Measurements from ENCODE around the gene LAMTOR5. TPM values are rescaled to one million over a fixed set of nuclear protein-coding genes. Genes with fewer than 3 reads are reported as not detected.
"Not testable (repeated sequence)": the region's sequence is repeated elsewhere in the genome, so short reads cannot be mapped to it uniquely, and the experiment has no call there.

Gene LAMTOR5
- total and polyA plus RNA-seq, 2 of the 13 experiments (the other 11 are each of a cell fraction or from before 2014, with no cell fraction given): 96.7 to 400 TPM

DNA sequence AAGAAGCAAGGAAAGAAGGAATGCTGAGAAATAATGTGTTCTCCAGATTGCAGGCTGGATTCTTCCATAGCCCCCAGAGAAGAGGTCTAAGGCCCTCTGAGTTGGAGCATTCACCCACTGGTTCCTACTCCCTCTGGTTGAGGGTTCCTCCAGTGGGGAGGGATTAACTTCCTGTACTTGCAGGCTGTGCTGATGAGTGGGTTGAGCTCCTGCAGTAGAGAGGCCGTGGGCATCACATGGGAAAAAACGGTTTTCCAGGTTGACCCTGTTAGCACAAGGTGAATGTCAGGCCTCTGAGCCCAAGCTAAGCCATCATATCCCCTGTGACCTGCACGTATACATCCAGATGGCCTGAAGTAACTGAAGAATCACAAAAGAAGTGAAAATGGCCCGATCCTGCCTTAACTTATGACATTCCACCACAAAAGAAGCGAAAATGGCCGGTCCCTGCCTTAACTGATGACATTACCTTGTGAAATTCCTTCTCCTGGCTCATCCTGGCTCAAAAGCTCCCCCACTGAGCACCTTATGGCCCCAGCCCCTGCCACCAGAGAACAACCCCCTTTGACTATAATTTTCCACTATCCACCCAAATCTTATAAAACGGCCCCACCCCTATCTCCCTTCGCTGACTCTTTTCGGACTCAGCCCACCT, 30.3 kb upstream of the LAMTOR5 start:
- H3K79me2 ChIP-seq (ENCODE audit: insufficient read depth, low read length); H3K4me3 ChIP-seq (replicated peaks in 1 of 3; ENCODE audit: insufficient read depth in 1 of 3, low read depth in 2 of 3, low read length in 3 of 3); intact Hi-C loops (cut with micrococcal nuclease; ENCODE audit: unreplicated experiment); in situ Hi-C loops (cut with HindIII; ENCODE audit: extremely low pct_ligation_motif_present, low pct_unique_long_range_greater_than_20kb); ATAC-seq; H4K20me1 ChIP-seq (ENCODE audit: insufficient read depth, low read length); H3K9ac ChIP-seq (ENCODE audit: insufficient read depth, low read depth, low read length); H3K9me3 ChIP-seq (ENCODE audit: low read length); H3K4me1 ChIP-seq (ENCODE audit: insufficient read depth, low read length); H2AFZ ChIP-seq (ENCODE audit: low read length); DNase-seq (ENCODE audit: low spot score); POLR2A ChIA-PET; H3K4me2 ChIP-seq (ENCODE audit: low read depth, low read length); FAIRE-seq; CTCF ChIA-PET (ENCODE audit: low intra/inter-chr PET ratio, low total read pairs); H3K36me3 ChIP-seq (replicated peaks in 1 of 2; ENCODE audit: control insufficient read depth in 1 of 2, insufficient read depth in 2 of 2, low read length in 2 of 2); H3K27ac ChIP-seq (ENCODE audit: extremely low read length, insufficient read depth, low read length); BruUV-seq (replicated peaks): not testable (repeated sequence)
- H3K27me3 ChIP-seq (ENCODE audit: control insufficient read depth in 1 of 2, insufficient read depth in 2 of 2, low read length in 2 of 2): peaks cover 1 to 13% of the 10 kb centered on the region in 2 experiments; a peak in 4 of 5 replicates
- 24% methylated on average over 7 of the region's 9 CpGs for WGBS (ENCODE audit: low lambda C conversion rate)

DNA sequence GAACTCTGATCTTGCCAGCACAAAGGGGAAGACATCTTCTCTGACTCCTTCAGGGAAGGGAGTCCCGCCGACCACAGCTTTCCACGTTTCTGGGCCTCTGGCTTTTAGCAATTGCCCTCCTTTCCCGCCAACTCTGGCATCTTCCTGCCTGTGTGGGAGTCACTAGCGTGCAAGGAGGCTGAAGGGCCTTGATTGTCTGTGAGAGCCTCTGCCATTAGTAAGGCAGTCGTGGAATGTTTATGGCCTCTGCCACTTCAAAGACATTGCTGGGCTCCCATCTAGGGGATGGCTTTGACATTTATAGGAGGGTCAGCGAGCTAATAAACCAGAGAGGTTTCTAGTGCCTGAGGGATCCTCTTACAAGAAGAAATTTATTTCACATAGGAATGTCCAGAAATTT, 29.1 kb upstream of the LAMTOR5 start:
- H3K4me1 ChIP-seq (ENCODE audit: insufficient read depth, low read length): no peaks in the 10 kb centered on the region
- H3K4me2 ChIP-seq (ENCODE audit: low read depth, low read length): no peak overlapping the region
- H3K27ac ChIP-seq (ENCODE audit: extremely low read length, insufficient read depth, low read length): no peak overlapping the region
- H3K9me3 ChIP-seq (ENCODE audit: low read length): no peaks in the 10 kb centered on the region
- no peak for FAIRE-seq
- BruUV-seq (replicated peaks): no TSS peak
- 0% methylated on average over 4 of the region's 7 CpGs for WGBS (ENCODE audit: low lambda C conversion rate)
- H3K79me2 ChIP-seq (ENCODE audit: insufficient read depth, low read length): no peaks in the 10 kb centered on the region
- no peak overlapping the region for H3K4me3 ChIP-seq (replicated peaks in 1 of 3; ENCODE audit: insufficient read depth in 1 of 3, low read depth in 2 of 3, low read length in 3 of 3)
- H3K36me3 ChIP-seq (replicated peaks in 1 of 2; ENCODE audit: control insufficient read depth in 1 of 2, insufficient read depth in 2 of 2, low read length in 2 of 2): no peaks in the 10 kb centered on the region
- in situ Hi-C loops (cut with HindIII; ENCODE audit: extremely low pct_ligation_motif_present, low pct_unique_long_range_greater_than_20kb) (no loop called here), intact Hi-C loops (cut with micrococcal nuclease; ENCODE audit: unreplicated experiment) (no loop called here)
- peaks cover 0 to 13% of the 10 kb centered on the region in 2 experiments; a peak in 4 of 5 replicates for H3K27me3 ChIP-seq (ENCODE audit: control insufficient read depth in 1 of 2, insufficient read depth in 2 of 2, low read length in 2 of 2)
- POLR2A ChIA-PET: no interaction called here
- H2AFZ ChIP-seq (ENCODE audit: low read length): no peak overlapping the region
- H3K9ac ChIP-seq (ENCODE audit: insufficient read depth, low read depth, low read length): no peak overlapping the region
- ATAC-seq: no peak
- DNase-seq (ENCODE audit: low spot score): no peak
- no peak for TF ChIP-seq ZNF773 (CRISPR knock-in tag; IDR thresholded peaks at IDR 0.05; ENCODE audit: borderline replicate concordance)
- no peak for TF ChIP-seq PRMT3 (CRISPR knock-in tag; IDR thresholded peaks at IDR 0.05; ENCODE audit: borderline replicate concordance, low read depth)
- TF ChIP-seq NFIB (CRISPR knock-in tag; IDR thresholded peaks at IDR 0.05; ENCODE audit: borderline replicate concordance): no peak
- no peak for TF ChIP-seq DNMT1 (CRISPR knock-in tag; IDR thresholded peaks at IDR 0.05)
- H4K20me1 ChIP-seq (ENCODE audit: insufficient read depth, low read length): no peaks in the 10 kb centered on the region
- CTCF ChIA-PET (ENCODE audit: low intra/inter-chr PET ratio, low total read pairs): no interaction called here

Measured in HepG2 (cell line).